Thyroid gland (tissue), 4 donors: ENCODE measurements around the gene GSN.

Experiments used
- POLR2A ChIP-seq, 2 donors: fragments of 450-650 bp; IDR thresholded peaks; one replicate each; pipeline ENCODE4 v1.6.1; 2017; ENCODE audit warnings: antibody characterized with exemption in 2 of 2, mild to moderate bottlenecking in 2 of 2, moderate library complexity in 1 of 2
- TF ChIP-seq, protein P1 (sequence below), 6 experiments: fragments of 200-600 bp in 3 of 6; fragments of 450-650 bp in 3 of 6; sonication (generic) in 3 of 6; IDR thresholded peaks; one replicate each; pipeline ENCODE4 v1.5.1; 2016 to 2019; ENCODE audit warnings: antibody characterized with exemption in 6 of 6, mild to moderate bottlenecking in 2 of 6, inconsistent platforms in 1 of 6, moderate library complexity in 1 of 6

DNA sequence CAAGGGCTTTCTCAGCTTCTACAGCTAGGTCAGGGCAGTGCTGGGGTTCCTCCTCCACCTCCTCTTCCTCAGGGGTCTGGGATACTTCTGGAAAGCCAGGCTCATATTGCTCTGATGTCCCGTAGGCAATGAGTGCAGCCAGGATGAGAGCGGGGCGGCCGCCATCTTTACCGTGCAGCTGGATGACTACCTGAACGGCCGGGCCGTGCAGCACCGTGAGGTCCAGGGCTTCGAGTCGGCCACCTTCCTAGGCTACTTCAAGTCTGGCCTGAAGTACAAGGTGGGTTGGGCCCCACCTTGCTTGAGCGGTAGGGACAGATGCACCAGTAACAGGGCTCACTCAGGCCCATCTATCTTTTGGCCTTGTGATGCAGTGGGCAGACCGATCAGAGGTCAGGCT is 34.8 kb downstream of the GSN start:
- TF ChIP-seq POLR2A (IDR thresholded peaks at IDR 0.05) = no peak
- TF ChIP-seq, protein P1, sequence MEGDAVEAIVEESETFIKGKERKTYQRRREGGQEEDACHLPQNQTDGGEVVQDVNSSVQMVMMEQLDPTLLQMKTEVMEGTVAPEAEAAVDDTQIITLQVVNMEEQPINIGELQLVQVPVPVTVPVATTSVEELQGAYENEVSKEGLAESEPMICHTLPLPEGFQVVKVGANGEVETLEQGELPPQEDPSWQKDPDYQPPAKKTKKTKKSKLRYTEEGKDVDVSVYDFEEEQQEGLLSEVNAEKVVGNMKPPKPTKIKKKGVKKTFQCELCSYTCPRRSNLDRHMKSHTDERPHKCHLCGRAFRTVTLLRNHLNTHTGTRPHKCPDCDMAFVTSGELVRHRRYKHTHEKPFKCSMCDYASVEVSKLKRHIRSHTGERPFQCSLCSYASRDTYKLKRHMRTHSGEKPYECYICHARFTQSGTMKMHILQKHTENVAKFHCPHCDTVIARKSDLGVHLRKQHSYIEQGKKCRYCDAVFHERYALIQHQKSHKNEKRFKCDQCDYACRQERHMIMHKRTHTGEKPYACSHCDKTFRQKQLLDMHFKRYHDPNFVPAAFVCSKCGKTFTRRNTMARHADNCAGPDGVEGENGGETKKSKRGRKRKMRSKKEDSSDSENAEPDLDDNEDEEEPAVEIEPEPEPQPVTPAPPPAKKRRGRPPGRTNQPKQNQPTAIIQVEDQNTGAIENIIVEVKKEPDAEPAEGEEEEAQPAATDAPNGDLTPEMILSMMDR (IDR thresholded peaks at IDR 0.05) = no peak
